GM12873 (cell line): ENCODE measurements around the gene DMBT1.

Experiments
- TF ChIP-seq, protein P1 (sequence below): IDR thresholded peaks from 2 replicates; pipeline ENCODE4 v1.5.1; 2012; ENCODE audit warnings: low read depth, mild to moderate bottlenecking, moderate library complexity, low read length, control low read depth; ENCODE audit not compliant: insufficient read depth; ENCODE audit errors: missing control alignments

Gene DMBT1

GRCh38 chr10:122664501-122664900 lies 103.9 kb downstream of the DMBT1 start:
- TF ChIP-seq, protein P1, sequence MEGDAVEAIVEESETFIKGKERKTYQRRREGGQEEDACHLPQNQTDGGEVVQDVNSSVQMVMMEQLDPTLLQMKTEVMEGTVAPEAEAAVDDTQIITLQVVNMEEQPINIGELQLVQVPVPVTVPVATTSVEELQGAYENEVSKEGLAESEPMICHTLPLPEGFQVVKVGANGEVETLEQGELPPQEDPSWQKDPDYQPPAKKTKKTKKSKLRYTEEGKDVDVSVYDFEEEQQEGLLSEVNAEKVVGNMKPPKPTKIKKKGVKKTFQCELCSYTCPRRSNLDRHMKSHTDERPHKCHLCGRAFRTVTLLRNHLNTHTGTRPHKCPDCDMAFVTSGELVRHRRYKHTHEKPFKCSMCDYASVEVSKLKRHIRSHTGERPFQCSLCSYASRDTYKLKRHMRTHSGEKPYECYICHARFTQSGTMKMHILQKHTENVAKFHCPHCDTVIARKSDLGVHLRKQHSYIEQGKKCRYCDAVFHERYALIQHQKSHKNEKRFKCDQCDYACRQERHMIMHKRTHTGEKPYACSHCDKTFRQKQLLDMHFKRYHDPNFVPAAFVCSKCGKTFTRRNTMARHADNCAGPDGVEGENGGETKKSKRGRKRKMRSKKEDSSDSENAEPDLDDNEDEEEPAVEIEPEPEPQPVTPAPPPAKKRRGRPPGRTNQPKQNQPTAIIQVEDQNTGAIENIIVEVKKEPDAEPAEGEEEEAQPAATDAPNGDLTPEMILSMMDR: no peak

DNA sequence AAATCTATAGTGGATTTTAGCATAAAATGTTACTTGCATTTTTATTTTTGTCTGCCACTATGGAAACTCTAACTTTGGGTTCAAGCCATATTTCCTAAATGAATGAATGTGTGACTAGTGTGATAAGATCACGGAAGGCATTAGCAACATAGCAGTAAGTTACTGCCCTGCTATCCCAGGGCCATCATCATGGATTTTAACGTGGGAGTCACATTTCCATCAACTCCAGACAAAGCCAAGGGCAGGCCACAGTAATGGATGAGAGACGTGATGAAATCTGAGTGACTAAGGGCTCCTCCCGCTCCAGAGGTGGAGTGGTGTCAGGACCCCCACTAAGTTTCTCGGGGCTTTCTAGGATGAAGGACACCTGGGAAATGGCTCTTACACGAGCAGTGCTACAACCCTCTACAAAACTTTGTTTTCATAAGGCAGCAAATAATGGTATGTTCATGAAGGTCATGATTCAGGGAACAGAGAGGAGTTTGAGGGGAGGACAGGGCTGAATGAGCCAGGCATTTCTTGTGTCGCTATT lies 104.8 kb downstream of the DMBT1 start:
- TF ChIP-seq, protein P1: no peak

GRCh38 chr10:122665946-122666345 lies 105.4 kb downstream of the DMBT1 start:
- TF ChIP-seq, protein P1: no peak

DNA sequence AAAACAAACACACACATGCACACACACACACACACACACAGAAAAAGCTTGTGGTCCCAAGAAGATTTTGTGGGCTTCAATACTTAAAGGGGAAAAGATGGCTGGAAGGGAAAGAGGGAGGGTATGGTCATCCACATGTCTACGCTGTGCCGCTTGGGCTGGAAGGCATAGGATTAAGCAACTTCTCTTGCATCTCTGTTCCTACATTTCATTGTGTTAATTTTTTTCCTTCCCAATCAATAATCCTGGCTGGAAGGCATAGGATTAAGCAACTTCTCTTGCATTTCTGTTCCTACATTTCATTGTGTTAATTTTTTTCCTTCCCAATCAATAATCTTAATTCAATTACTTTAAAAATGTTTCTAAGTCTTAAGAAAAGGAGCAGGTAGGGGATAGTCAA lies 108.5 kb downstream of the DMBT1 start:
- TF ChIP-seq, protein P1: no peak

DNA sequence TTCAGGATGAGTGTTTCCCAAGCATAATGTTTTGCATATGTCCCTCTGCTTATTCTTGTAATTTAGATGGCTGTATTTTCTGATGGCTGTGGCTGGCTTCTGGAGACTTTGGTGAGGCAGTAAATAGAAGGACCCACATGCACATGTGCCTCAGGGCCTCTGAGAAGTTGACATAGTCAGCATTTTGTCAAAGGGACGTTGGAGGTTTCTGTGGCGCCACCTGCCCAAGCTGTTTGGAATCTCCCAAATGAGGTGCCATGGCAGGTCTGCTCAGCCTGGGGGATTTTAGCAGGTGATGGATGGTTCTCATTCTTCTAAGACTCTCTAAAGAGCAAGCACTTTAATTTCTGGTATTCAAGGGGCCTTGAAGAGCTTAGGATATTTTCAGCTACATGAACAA lies 109.3 kb downstream of the DMBT1 start:
- TF ChIP-seq, protein P1: no peak

DNA sequence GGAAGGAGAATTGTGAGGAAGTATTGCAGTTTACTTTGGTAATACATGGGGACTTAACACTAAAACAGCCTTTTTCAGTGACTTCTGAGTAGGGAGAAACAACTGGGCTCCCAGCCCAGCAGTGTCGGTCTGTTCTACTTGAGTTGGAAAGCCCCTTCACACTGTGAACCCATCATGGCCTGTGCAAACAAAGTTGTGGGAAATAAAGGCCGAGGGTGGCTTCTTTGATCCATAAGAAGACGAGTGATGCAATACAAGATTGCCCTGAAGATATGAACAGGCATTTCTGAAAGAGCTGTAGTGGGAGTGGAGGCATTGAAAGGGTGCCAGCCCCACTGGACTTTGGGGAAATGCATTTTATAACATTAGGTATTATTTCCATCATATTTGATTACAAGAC lies 110.8 kb downstream of the DMBT1 start:
- TF ChIP-seq, protein P1: no peak

DNA sequence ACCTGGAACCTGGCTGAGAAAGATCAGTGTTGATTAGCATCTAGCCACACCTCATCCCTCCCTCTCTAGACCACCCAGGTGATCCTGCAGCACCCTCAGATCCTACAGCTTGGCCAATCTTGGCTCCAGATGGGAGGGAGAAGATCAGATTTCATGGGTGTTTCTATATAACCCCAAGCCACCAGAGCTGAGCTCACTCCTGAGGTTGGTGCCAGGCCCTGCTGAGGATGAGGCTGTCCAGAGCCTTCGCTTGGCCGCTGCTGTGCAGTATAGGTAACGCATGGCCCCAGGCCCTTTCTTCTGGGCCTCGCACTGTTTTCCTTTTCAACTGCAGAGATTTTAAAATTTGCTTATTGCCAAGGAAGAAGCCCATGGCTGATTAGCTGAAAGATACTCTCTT lies 112.1 kb downstream of the DMBT1 start:
- TF ChIP-seq, protein P1: no peak

DNA sequence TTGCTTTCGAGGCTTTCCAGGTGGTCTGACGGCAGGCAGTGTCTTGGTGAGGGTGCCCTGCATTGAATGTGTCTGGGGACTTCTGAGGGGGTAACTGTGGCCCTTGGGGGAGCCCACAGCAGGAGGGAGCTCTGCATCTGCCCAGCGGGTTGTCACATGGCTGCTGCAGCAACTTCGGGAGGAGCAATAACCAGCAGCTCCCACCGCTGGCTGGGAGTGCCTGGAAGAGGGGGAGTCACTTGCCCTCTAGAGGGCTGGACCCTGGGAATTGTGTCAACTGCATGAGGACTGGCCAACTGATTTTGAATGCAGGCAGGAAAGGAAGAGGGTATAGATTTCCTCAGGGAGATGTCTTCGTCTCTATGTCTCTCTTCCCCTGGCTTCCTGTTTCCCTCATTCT lies 112.7 kb downstream of the DMBT1 start:
- TF ChIP-seq, protein P1: no peak
